Upper lobe of left lung (tissue), 4 donors: ENCODE results near the gene UBTD2.

Experiments used
- POLR2A ChIP-seq, 4 donors: fragments of 450-650 bp; IDR thresholded peaks; one replicate each; pipeline ENCODE4 v1.5.1; 2016 to 2017; ENCODE audit warnings: antibody characterized with exemption in 4 of 4, mild to moderate bottlenecking in 2 of 4
- POLR2AphosphoS5 ChIP-seq, 2 donors: sonication (generic); formaldehyde crosslinking; IDR thresholded peaks; one replicate each; pipeline ENCODE4 v1.5.1; 2017; ENCODE audit warnings: antibody characterized with exemption in 2 of 2
- TF ChIP-seq, protein P1 (sequence below), 6 experiments: fragments of 450-650 bp in 4 of 6; fragments of 200-600 bp in 2 of 6; sonication (generic) in 2 of 6; IDR thresholded peaks; one replicate each; pipeline ENCODE4 v1.5.1; 2016 to 2019; ENCODE audit warnings: antibody characterized with exemption in 6 of 6

DNA sequence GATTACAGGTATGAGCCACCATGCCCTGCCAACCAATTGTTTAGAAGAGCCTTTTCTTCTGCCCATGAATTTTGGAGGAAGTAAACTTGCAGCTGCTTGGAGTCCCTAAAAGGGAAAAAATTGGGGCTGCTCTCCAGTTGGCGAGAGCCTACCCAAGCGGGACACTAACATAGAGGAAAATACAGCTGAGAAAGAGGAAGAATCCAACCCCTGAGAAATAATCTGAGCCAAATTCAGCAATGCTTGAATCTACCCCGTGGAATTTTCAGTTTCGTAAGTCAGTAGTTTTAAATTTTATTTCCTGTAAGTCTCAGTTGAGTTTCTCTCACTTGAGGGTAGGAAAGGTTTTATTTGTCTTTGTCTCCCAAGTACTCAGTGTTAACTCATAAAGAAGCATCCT is 30.4 kb upstream of the UBTD2 start:
- TF ChIP-seq, protein P1, sequence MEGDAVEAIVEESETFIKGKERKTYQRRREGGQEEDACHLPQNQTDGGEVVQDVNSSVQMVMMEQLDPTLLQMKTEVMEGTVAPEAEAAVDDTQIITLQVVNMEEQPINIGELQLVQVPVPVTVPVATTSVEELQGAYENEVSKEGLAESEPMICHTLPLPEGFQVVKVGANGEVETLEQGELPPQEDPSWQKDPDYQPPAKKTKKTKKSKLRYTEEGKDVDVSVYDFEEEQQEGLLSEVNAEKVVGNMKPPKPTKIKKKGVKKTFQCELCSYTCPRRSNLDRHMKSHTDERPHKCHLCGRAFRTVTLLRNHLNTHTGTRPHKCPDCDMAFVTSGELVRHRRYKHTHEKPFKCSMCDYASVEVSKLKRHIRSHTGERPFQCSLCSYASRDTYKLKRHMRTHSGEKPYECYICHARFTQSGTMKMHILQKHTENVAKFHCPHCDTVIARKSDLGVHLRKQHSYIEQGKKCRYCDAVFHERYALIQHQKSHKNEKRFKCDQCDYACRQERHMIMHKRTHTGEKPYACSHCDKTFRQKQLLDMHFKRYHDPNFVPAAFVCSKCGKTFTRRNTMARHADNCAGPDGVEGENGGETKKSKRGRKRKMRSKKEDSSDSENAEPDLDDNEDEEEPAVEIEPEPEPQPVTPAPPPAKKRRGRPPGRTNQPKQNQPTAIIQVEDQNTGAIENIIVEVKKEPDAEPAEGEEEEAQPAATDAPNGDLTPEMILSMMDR (IDR thresholded peaks at IDR 0.05) = no peak
- TF ChIP-seq POLR2A (IDR thresholded peaks at IDR 0.05) = no peak
- no peak for TF ChIP-seq POLR2AphosphoS5 (IDR thresholded peaks at IDR 0.05)
